ENCODE results near the gene GBGT1. TPM values are rescaled to one million over a fixed set of nuclear protein-coding genes. Genes with fewer than 3 reads are reported as not detected.

The GBGT1 gene
- total RNA-seq: 3.3 and 4.5 TPM in 2 replicates

DNA sequence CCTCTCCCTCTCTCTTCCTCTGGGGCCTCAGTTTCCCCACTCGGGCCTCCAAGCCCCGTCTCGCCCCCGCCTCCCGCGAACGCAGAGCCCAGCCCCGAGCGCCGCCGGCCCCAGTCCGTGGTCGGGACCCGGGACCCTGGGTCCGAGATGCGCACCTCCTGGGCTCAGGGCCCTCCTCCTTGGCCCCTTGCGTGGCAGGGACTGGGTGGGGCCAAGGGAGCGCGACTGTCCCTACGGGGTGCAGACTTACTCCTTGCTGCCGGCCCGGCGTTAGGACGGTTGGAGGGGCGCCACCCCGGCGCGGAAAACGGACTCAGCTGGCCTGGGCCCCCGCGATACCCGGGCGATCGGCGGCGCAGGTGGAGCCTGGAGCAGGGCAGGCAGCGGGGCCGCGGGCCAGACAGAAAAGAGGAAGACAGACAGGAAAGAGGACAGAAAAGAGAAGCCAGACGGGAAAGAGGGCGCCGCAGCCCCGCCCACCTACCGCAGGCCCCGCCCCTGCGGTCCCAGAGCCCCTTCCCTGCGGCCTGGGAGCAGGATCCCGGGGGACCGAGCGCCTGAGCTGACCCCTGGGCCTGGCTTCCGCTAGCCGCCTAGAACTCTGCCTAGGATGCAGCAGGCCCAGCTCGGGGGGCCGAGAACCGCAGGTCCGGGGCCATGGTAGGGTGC, at the start of gene GBGT1:
GBGT1 (minus strand) TSS at position 411 of the 669 bp plus-strand sequence. CDS start 1,502 bp downstream, outside the sequence.

DNA sequence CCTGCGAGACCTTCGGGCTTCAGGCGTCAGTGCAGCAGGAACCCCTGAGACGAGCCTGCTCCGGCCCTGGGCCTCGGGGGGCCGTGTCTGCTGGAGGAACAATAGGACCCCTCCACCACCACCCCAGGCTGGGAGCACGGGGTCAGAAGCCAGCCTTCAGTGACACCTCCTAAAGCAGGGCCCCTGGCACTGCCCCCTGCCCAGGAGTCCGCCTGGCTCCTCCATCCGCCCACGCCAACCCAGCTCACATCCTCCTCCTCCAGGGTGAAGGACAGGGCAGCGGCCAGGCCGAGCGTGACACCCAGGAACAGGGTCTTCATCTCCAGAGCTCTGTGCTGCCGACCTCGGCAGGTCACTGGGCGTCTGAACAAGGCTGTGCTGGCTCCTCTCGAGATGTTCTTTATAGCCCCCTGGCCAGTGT, 45.2 kb upstream of the GBGT1 start, which contains the start of gene OBP2B:
OBP2B (minus strand) TSS at position 371 of the 421 bp plus-strand sequence; CDS start at position 320, 51 bp downstream.

DNA sequence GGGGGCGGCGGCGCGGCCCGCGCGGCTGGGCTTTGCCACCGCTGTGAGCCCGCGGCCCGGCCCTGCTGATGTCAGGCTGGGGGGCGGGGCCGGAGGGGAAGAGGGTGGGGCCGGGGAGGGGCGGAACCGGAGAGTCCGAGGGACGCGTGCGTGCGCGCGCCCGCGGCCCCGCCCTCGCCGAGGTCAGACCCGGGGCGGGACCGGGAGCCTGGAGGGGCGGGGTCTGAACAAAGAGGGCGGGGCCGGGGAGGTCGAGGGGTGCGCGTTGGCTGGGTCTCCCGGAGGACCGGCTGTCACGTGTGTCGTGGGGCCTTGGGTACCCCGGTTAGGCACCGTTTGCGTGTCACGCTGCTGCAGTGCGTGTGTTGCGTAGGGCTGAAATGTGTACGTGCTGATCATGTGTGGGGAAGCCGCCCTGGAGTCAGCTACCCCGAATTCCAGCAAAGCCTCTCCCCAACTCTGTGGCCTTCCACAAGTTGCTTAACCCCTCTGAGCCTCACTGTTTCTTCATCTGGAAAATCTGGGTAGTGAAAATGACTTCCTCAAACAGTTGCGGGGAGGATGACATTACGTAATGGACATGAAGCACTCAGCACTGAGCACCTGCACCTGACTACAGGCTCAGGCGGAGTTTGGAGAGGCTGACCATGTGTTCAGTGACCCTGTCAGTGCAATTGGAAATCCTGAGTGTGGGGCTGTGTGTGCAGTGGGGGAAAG, 42.4 kb downstream of the GBGT1 start, which contains the start of gene RALGDS:
RALGDS (minus strand) TSS at position 43 of the 717 bp plus-strand sequence. CDS start 86 bp downstream, outside the sequence.

Other genes starting within 250 kb of the GBGT1 start
- gene TSC1, start 219.3 kb downstream of the GBGT1 start, total RNA-seq: 26.5 and 34.1 TPM in 2 replicates
- gene GFI1B, start 185.2 kb downstream of the GBGT1 start, total RNA-seq: not detected in 2 replicates
- 31.3 and 38.2 TPM in 2 replicates for gene GTF3C5, start 132.9 kb downstream of the GBGT1 start, total RNA-seq
- under 0.01 and 0.28 TPM in 2 replicates for gene CEL, start 101.9 kb downstream of the GBGT1 start, total RNA-seq
- gene RALGDS, start 42.7 kb downstream of the GBGT1 start, total RNA-seq: 23.4 and 38.5 TPM in 2 replicates
- not detected in 2 replicates for gene OBP2B, start 45.3 kb upstream of the GBGT1 start, total RNA-seq
- not detected in 2 replicates for gene ABO, start 111.3 kb upstream of the GBGT1 start, total RNA-seq
- 7.6 and 15.1 TPM in 2 replicates for gene SURF6, start 172.3 kb upstream of the GBGT1 start, total RNA-seq
- 13.5 and 15.1 TPM in 2 replicates for gene MED22, start 184.2 kb upstream of the GBGT1 start, total RNA-seq
- 2,629 and 3,058 TPM in 2 replicates for gene RPL7A, start 184.3 kb upstream of the GBGT1 start, total RNA-seq
- gene SURF1, start 192.6 kb upstream of the GBGT1 start, total RNA-seq: 35.5 and 40.3 TPM in 2 replicates
- 10.1 and 26.1 TPM in 2 replicates for gene SURF2, start 192.6 kb upstream of the GBGT1 start, total RNA-seq
- 726 and 791 TPM in 2 replicates for gene SURF4, start 212.1 kb upstream of the GBGT1 start, total RNA-seq
- gene STKLD1, start 212.5 kb upstream of the GBGT1 start, total RNA-seq: 0.19 and 0.85 TPM in 2 replicates

Measured in regular cardiac myocyte (primary cell).